HG03575 (cell line): ENCODE measurements around the gene BEX3.

Experiments
- ATAC-seq: cut with Tn5 transposase; IDR thresholded peaks from one replicate; pipeline ENCODE4 v1.9.1; 2021; ENCODE audit not compliant: unreplicated experiment, insufficient number of reproducible peaks, low FRiP score; ENCODE audit errors: extremely low read depth

Gene BEX3

GRCh38 chrX:103415068-103415467 lies 38.7 kb downstream of the BEX3 start:
- ATAC-seq: no peak

- no peak for ATAC-seq
These were observed 39.2 kb downstream of the BEX3 start for GRCh38 chrX:103415528-103415927.

GRCh38 chrX:103417370-103417769 lies 41.0 kb downstream of the BEX3 start:
- ATAC-seq: no peak

- no peak for ATAC-seq
These were observed 41.6 kb downstream of the BEX3 start for GRCh38 chrX:103417933-103418332.

- no peak for ATAC-seq
These were observed 42.5 kb downstream of the BEX3 start for GRCh38 chrX:103418811-103419340.

- no peak for ATAC-seq
These were observed 47.8 kb downstream of the BEX3 start for GRCh38 chrX:103423955-103424638.
